Fibroblast of lung (primary cell): ENCODE results near the gene ATXN1.

Experiments
- CTCF ChIP-seq, 2 donors: IDR thresholded peaks in 1 of 2; conservative IDR thresholded peaks in 1 of 2; 1 replicate in 1 of 2; 2 replicates in 1 of 2; pipeline ENCODE4 v1.5.1; 2011 to 2012; ENCODE audit warnings: low read length in 2 of 2, control low read depth in 1 of 2, inconsistent platforms in 1 of 2, low read depth in 1 of 2, mild to moderate bottlenecking in 1 of 2
- EZH2 ChIP-seq: IDR thresholded peaks from 2 replicates; pipeline ENCODE4 v1.5.1; 2012; ENCODE audit warnings: low read length, control low read depth, mild to moderate bottlenecking; ENCODE audit errors: missing control alignments

GRCh38 chr6:16372029-16372776, 389.1 kb downstream of the ATXN1 start:
- no peak for TF ChIP-seq CTCF (conservative IDR thresholded peaks at IDR 0.05 in 1 of 2, IDR thresholded peaks at IDR 0.05 in 1 of 2; ENCODE audit: low read depth in 1 of 2, low read length in 2 of 2)
- TF ChIP-seq EZH2: no peak
